ENCODE results near the gene LDLRAP1.

DNA sequence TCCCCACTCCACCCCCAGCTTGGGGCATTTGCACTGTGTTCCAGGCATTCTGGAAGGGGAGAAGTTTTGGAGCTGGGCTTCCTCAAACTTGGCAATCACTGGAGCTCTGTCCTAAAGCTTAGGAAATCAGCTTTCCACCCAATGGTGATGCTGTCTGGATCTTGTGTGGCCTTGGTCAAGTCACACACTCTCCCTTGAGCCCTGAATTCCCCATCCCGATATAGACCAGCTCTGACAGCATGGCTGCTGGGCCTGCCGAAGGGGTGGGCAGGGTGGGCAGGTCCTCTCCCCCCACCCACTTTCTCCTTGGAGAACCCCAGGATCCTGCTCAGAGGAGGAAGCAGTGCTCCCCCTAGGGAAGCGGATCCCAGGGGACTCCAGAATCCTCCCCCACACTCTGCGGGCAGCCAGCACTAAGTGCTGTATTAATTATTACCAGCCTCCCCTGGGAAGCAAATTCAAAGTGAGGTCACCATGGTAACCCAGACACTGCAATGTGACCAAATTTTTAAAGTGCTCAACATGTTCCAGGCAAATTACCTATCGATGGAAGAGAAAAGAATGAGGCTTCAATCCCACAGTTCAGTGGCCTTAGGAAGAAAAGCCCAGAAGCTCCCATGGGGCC lies 21.3 kb upstream of the LDLRAP1 start:
- TF ChIP-seq, protein P1, sequence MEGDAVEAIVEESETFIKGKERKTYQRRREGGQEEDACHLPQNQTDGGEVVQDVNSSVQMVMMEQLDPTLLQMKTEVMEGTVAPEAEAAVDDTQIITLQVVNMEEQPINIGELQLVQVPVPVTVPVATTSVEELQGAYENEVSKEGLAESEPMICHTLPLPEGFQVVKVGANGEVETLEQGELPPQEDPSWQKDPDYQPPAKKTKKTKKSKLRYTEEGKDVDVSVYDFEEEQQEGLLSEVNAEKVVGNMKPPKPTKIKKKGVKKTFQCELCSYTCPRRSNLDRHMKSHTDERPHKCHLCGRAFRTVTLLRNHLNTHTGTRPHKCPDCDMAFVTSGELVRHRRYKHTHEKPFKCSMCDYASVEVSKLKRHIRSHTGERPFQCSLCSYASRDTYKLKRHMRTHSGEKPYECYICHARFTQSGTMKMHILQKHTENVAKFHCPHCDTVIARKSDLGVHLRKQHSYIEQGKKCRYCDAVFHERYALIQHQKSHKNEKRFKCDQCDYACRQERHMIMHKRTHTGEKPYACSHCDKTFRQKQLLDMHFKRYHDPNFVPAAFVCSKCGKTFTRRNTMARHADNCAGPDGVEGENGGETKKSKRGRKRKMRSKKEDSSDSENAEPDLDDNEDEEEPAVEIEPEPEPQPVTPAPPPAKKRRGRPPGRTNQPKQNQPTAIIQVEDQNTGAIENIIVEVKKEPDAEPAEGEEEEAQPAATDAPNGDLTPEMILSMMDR (conservative IDR thresholded peaks at IDR 0.05): no peak
- TF ChIP-seq EZH2 (IDR thresholded peaks at IDR 0.05; ENCODE audit: low read depth): no peak

Data from PC-9 (cell line).